DND-41 (cell line): ENCODE results near the gene EYA2.

Source experiments
- ATAC-seq: fragments of 200-7000 bp; cut with Tn5 transposase; 3 replicates; pipeline ENCODE4 v1.9.1; 2021; ENCODE audit warnings: low read depth; ENCODE audit not compliant: insufficient read depth
- DNase-seq: peaks from one replicate; pipeline ENCODE4 v3.0.0-alpha.2; 2020
- H2AFZ ChIP-seq: 2 replicates; pipeline ENCODE4 v1.6.0; 2012; ENCODE audit warnings: low read depth, low read length
- H3K27ac ChIP-seq: 2 replicates; pipeline ENCODE4 v1.5.1; 2012; ENCODE audit warnings: low read length, inconsistent platforms
- H3K27me3 ChIP-seq: fragments of 200-600 bp; sonication (generic); 2 replicates; pipeline ENCODE4 v1.6.0; 2012; ENCODE audit warnings: low read length, mild to moderate bottlenecking, inconsistent platforms; ENCODE audit not compliant: insufficient read depth, poor library complexity
- H3K36me3 ChIP-seq: 2 replicates; pipeline ENCODE4 v1.5.1; 2012; ENCODE audit warnings: low read length, inconsistent platforms; ENCODE audit not compliant: insufficient read depth
- H3K4me1 ChIP-seq: 2 replicates; pipeline ENCODE4 v1.5.1; 2012; ENCODE audit warnings: mild to moderate bottlenecking, low read length; ENCODE audit not compliant: insufficient read depth
- H3K4me2 ChIP-seq: 2 replicates; pipeline ENCODE4 v1.6.0; 2012; ENCODE audit warnings: mild to moderate bottlenecking, moderate library complexity, low read length, inconsistent platforms; ENCODE audit not compliant: insufficient read depth
- H3K4me3 ChIP-seq, 2 experiments: fragments of 200-600 bp in 1 of 2; shearing (Covaris generic) in 1 of 2; 2 replicates each; pipeline ENCODE4 v1.5.1; 2012 to 2016; ENCODE audit warnings: inconsistent platforms in 2 of 2, low read length in 2 of 2, mild to moderate bottlenecking in 2 of 2, low read depth in 1 of 2, moderate library complexity in 1 of 2
- H3K79me2 ChIP-seq: 2 replicates; pipeline ENCODE4 v1.6.0; 2012; ENCODE audit warnings: low read length, inconsistent platforms; ENCODE audit not compliant: insufficient read depth
- H3K9ac ChIP-seq: 2 replicates; pipeline ENCODE4 v1.6.0; 2012; ENCODE audit warnings: low read depth, mild to moderate bottlenecking, inconsistent platforms, low read length, moderate library complexity
- H3K9me3 ChIP-seq: 2 replicates; pipeline ENCODE4 v1.5.1; 2012; ENCODE audit warnings: low read length, moderate library complexity, mild to moderate bottlenecking, inconsistent platforms; ENCODE audit not compliant: insufficient read depth, severe bottlenecking
- H4K20me1 ChIP-seq: 2 replicates; pipeline ENCODE4 v1.6.0; 2012; ENCODE audit warnings: low read length; ENCODE audit not compliant: insufficient read depth
- CTCF ChIP-seq: IDR thresholded peaks from 2 replicates; pipeline ENCODE4 v1.5.1; 2012; ENCODE audit warnings: borderline replicate concordance, low read length, moderate library complexity, mild to moderate bottlenecking; ENCODE audit not compliant: poor library complexity, severe bottlenecking; ENCODE audit errors: extremely low read depth
- EZH2 ChIP-seq: IDR thresholded peaks from 3 replicates; pipeline ENCODE4 v1.6.1; 2012; ENCODE audit warnings: borderline replicate concordance, low read depth, mild to moderate bottlenecking, moderate library complexity, low read length, inconsistent platforms; ENCODE audit not compliant: severe bottlenecking

EYA2 gene

GRCh38 chr20:47011984-47012383, 117.3 kb downstream of the EYA2 start:
- Histone ChIP-seq H3K27me3 (no peaks in the 10 kb centered on the region), H3K9ac (no peak overlapping the region), H3K36me3 (no peaks in the 10 kb centered on the region), H3K9me3 (no peaks in the 10 kb centered on the region), H3K4me1 (no peaks in the 10 kb centered on the region), H3K27ac (no peak overlapping the region), H3K4me2 (no peak overlapping the region), H4K20me1 (no peaks in the 10 kb centered on the region), H3K79me2 (no peaks in the 10 kb centered on the region), H2AFZ (no peak overlapping the region), H3K4me3 (no peak overlapping the region)
- ATAC-seq (peak; percentile 45; the same call in 1 of the 3 replicates), DNase-seq (no peak)
- no peak for TF ChIP-seq CTCF
- TF ChIP-seq EZH2 = no peak

GRCh38 chr20:47013606-47014005, 119.0 kb downstream of the EYA2 start:
- Histone ChIP-seq H3K9me3 (no peaks in the 10 kb centered on the region), H3K36me3 (no peaks in the 10 kb centered on the region), H3K9ac (no peak overlapping the region), H3K4me2 (no peak overlapping the region), H3K27me3 (no peaks in the 10 kb centered on the region), H3K27ac (no peak overlapping the region), H3K4me3 (no peak overlapping the region), H3K79me2 (no peaks in the 10 kb centered on the region), H3K4me1 (no peaks in the 10 kb centered on the region), H2AFZ (no peak overlapping the region), H4K20me1 (no peaks in the 10 kb centered on the region)
- DNase-seq = no peak
- no peak for TF ChIP-seq CTCF
- no peak for TF ChIP-seq EZH2
- no peak for ATAC-seq

- Histone ChIP-seq H3K27me3 (no peaks in the 10 kb centered on the region), H3K4me2 (no peak overlapping the region), H3K9ac (no peak overlapping the region), H3K36me3 (no peaks in the 10 kb centered on the region), H3K27ac (no peak overlapping the region), H3K9me3 (no peaks in the 10 kb centered on the region), H2AFZ (no peak overlapping the region), H4K20me1 (no peaks in the 10 kb centered on the region), H3K4me3 (no peak overlapping the region), H3K79me2 (no peaks in the 10 kb centered on the region), H3K4me1 (no peaks in the 10 kb centered on the region)
- no peak for TF ChIP-seq CTCF
- no peak for TF ChIP-seq EZH2
- DNase-seq (no peak), ATAC-seq (no peak)
Observed at GRCh38 chr20:47016068-47016664, 121.5 kb downstream of the EYA2 start.

- H3K4me3 ChIP-seq = no peak overlapping the region
- H3K79me2 ChIP-seq = no peaks in the 10 kb centered on the region
- no peaks in the 10 kb centered on the region for H3K27me3 ChIP-seq
- H3K36me3 ChIP-seq = no peaks in the 10 kb centered on the region
- ATAC-seq (no peak), DNase-seq (no peak)
- no peak overlapping the region for H3K27ac ChIP-seq
- H3K9me3 ChIP-seq = no peaks in the 10 kb centered on the region
- no peak overlapping the region for H3K9ac ChIP-seq
- no peaks in the 10 kb centered on the region for H3K4me1 ChIP-seq
- no peak overlapping the region for H3K4me2 ChIP-seq
- TF ChIP-seq EZH2 (no peak), CTCF (no peak)
- H4K20me1 ChIP-seq = no peaks in the 10 kb centered on the region
- no peak overlapping the region for H2AFZ ChIP-seq
Observed at GRCh38 chr20:47018381-47018780, 123.7 kb downstream of the EYA2 start.
